ENCODE data around the gene FABP6.

DNA sequence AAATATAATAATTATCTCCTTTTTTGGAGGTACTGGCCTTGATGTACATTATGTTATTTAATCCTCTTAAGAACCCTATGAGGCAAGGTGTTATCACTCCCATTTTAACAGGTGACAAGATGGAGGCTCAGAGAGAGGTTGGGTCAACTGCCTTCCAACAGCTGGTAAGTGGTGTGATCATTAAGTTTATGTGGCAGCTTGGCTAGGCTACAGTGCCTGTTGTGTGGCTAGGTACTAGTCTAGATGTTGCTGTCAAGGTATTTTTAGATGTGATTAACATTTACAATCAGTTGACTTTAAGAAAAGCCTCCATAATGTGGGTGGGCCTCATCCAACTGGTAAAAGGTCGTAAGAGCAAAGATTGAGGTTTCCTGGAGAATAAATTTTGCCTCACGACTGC is 21.5 kb downstream of the FABP6 start:
- TF ChIP-seq EZH2phosphoT487 (IDR thresholded peaks at IDR 0.05; ENCODE audit: low read depth, severe bottlenecking, unreplicated experiment) (no peak), EZH2 (IDR thresholded peaks at IDR 0.05; ENCODE audit: borderline replicate concordance) (no peak)
- TF ChIP-seq, protein P1, sequence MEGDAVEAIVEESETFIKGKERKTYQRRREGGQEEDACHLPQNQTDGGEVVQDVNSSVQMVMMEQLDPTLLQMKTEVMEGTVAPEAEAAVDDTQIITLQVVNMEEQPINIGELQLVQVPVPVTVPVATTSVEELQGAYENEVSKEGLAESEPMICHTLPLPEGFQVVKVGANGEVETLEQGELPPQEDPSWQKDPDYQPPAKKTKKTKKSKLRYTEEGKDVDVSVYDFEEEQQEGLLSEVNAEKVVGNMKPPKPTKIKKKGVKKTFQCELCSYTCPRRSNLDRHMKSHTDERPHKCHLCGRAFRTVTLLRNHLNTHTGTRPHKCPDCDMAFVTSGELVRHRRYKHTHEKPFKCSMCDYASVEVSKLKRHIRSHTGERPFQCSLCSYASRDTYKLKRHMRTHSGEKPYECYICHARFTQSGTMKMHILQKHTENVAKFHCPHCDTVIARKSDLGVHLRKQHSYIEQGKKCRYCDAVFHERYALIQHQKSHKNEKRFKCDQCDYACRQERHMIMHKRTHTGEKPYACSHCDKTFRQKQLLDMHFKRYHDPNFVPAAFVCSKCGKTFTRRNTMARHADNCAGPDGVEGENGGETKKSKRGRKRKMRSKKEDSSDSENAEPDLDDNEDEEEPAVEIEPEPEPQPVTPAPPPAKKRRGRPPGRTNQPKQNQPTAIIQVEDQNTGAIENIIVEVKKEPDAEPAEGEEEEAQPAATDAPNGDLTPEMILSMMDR (IDR thresholded peaks at IDR 0.05; ENCODE audit: poor library complexity) = no peak
